Measurements from ENCODE around the gene CA14. TPM values are rescaled to one million over a fixed set of nuclear protein-coding genes. Genes with fewer than 3 reads are reported as not detected.

Gene CA14
- total and polyA plus RNA-seq, 9 of the 15 experiments (the other 6 are each of a cell fraction or from before 2014, with no cell fraction given): 0.13 to 0.57 (median 0.26) TPM; not detected in 1

- TF ChIP-seq ZNF12 (CRISPR knock-in tag; IDR thresholded peaks at IDR 0.05) (no peak), ILF3 (IDR thresholded peaks at IDR 0.05; ENCODE audit: borderline replicate concordance) (no peak), ZNF512 (tag; IDR thresholded peaks at IDR 0.05) (no peak), ERF (CRISPR knock-in tag; IDR thresholded peaks at IDR 0.05) (no peak), BHLHE40 (IDR thresholded peaks at IDR 0.05; ENCODE audit: low read length) (peak; percentile 59), ZNF75A (CRISPR knock-in tag; IDR thresholded peaks at IDR 0.05) (no peak), SAFB2 (IDR thresholded peaks at IDR 0.05; ENCODE audit: borderline replicate concordance, low read depth, low read length, severe bottlenecking) (no peak), NUFIP1 (IDR thresholded peaks at IDR 0.05; ENCODE audit: partially characterized antibody) (no peak), FOXP1 (CRISPR knock-in tag; IDR thresholded peaks at IDR 0.05) (no peak), ZBTB43 (CRISPR knock-in tag; IDR thresholded peaks at IDR 0.05) (peak; percentile 96), NFE2L1 (tag; IDR thresholded peaks at IDR 0.05; ENCODE audit: borderline replicate concordance, low read depth) (no peak), ELF4 (CRISPR knock-in tag; IDR thresholded peaks at IDR 0.05) (peak; percentile 85; the same call in 1 of the 2 replicates)
- TF ChIP-seq, protein P1, sequence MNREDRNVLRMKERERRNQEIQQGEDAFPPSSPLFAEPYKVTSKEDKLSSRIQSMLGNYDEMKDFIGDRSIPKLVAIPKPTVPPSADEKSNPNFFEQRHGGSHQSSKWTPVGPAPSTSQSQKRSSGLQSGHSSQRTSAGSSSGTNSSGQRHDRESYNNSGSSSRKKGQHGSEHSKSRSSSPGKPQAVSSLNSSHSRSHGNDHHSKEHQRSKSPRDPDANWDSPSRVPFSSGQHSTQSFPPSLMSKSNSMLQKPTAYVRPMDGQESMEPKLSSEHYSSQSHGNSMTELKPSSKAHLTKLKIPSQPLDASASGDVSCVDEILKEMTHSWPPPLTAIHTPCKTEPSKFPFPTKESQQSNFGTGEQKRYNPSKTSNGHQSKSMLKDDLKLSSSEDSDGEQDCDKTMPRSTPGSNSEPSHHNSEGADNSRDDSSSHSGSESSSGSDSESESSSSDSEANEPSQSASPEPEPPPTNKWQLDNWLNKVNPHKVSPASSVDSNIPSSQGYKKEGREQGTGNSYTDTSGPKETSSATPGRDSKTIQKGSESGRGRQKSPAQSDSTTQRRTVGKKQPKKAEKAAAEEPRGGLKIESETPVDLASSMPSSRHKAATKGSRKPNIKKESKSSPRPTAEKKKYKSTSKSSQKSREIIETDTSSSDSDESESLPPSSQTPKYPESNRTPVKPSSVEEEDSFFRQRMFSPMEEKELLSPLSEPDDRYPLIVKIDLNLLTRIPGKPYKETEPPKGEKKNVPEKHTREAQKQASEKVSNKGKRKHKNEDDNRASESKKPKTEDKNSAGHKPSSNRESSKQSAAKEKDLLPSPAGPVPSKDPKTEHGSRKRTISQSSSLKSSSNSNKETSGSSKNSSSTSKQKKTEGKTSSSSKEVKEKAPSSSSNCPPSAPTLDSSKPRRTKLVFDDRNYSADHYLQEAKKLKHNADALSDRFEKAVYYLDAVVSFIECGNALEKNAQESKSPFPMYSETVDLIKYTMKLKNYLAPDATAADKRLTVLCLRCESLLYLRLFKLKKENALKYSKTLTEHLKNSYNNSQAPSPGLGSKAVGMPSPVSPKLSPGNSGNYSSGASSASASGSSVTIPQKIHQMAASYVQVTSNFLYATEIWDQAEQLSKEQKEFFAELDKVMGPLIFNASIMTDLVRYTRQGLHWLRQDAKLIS (CRISPR knock-in tag; IDR thresholded peaks at IDR 0.05): peak; percentile 98
- TF ChIP-seq, protein P2, sequence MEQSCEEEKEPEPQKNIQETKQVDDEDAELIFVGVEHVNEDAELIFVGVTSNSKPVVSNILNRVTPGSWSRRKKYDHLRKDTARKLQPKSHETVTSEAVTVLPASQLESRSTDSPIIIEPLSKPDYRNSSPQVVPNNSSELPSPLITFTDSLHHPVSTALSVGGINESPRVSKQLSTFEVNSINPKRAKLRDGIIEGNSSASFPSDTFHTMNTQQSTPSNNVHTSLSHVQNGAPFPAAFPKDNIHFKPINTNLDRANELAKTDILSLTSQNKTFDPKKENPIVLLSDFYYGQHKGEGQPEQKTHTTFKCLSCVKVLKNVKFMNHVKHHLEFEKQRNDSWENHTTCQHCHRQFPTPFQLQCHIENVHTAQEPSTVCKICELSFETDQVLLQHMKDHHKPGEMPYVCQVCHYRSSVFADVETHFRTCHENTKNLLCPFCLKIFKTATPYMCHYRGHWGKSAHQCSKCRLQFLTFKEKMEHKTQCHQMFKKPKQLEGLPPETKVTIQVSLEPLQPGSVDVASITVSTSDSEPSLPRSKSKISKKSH (CRISPR knock-in tag; IDR thresholded peaks at IDR 0.05): no peak
- TF ChIP-seq, protein P3, sequence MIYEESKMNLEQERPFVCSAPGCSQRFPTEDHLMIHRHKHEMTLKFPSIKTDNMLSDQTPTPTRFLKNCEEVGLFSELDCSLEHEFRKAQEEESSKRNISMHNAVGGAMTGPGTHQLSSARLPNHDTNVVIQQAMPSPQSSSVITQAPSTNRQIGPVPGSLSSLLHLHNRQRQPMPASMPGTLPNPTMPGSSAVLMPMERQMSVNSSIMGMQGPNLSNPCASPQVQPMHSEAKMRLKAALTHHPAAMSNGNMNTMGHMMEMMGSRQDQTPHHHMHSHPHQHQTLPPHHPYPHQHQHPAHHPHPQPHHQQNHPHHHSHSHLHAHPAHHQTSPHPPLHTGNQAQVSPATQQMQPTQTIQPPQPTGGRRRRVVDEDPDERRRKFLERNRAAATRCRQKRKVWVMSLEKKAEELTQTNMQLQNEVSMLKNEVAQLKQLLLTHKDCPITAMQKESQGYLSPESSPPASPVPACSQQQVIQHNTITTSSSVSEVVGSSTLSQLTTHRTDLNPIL (CRISPR knock-in tag; IDR thresholded peaks at IDR 0.05): no peak
- TF ChIP-seq, protein P4, sequence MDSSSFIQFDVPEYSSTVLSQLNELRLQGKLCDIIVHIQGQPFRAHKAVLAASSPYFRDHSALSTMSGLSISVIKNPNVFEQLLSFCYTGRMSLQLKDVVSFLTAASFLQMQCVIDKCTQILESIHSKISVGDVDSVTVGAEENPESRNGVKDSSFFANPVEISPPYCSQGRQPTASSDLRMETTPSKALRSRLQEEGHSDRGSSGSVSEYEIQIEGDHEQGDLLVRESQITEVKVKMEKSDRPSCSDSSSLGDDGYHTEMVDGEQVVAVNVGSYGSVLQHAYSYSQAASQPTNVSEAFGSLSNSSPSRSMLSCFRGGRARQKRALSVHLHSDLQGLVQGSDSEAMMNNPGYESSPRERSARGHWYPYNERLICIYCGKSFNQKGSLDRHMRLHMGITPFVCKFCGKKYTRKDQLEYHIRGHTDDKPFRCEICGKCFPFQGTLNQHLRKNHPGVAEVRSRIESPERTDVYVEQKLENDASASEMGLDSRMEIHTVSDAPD (CRISPR knock-in tag; IDR thresholded peaks at IDR 0.05): no peak
Measured at GRCh38 chr1:150235852-150236613, 21.5 kb upstream of the CA14 start, which contains the start of gene ANP32E (continued).

Measured in K562 (cell line).